ENCODE measurements around the gene MAPK8. TPM values are rescaled to one million over a fixed set of nuclear protein-coding genes. Genes with fewer than 3 reads are reported as not detected.

MAPK8 gene
- total RNA-seq, 1 donor from 2014 or later: 44.4 TPM

GRCh38 chr10:48446785-48447184 is 140.3 kb downstream of the MAPK8 start:
- Histone ChIP-seq H3K9ac (ENCODE audit: low read depth in 1 of 3, low read length in 3 of 3) (no peak overlapping the region), H3K9me3 (ENCODE audit: control insufficient read depth in 3 of 3, low read length in 3 of 3) (no peaks in the 10 kb centered on the region), H3K4me1 (ENCODE audit: control insufficient read depth in 3 of 3, insufficient read depth in 3 of 3, low read length in 3 of 3) (peaks cover 0 to 14% (median 7%) of the 10 kb centered on the region in 3 donors), H3K27ac (ENCODE audit: low read depth, low read length) (no peak overlapping the region), H3K4me3 (ENCODE audit: low read length in 3 of 3) (no peak overlapping the region), H3K27me3 (ENCODE audit: control insufficient read depth in 3 of 3, insufficient read depth in 3 of 3, low read length in 3 of 3) (peaks cover 0 to 17% (median 3%) of the 10 kb centered on the region in 3 donors), H3K36me3 (ENCODE audit: control insufficient read depth in 3 of 3, insufficient read depth in 3 of 3, low read length in 3 of 3) (no peaks in the 10 kb centered on the region)

- Histone ChIP-seq H3K27ac (ENCODE audit: low read depth, low read length) (no peak overlapping the region), H3K4me1 (ENCODE audit: control insufficient read depth in 3 of 3, insufficient read depth in 3 of 3, low read length in 3 of 3) (peaks cover 0 to 14% (median 7%) of the 10 kb centered on the region in 3 donors), H3K27me3 (ENCODE audit: control insufficient read depth in 3 of 3, insufficient read depth in 3 of 3, low read length in 3 of 3) (peaks cover 0 to 17% (median 3%) of the 10 kb centered on the region in 3 donors), H3K9ac (ENCODE audit: low read depth in 1 of 3, low read length in 3 of 3) (no peak overlapping the region), H3K4me3 (ENCODE audit: low read length in 3 of 3) (no peak overlapping the region), H3K36me3 (ENCODE audit: control insufficient read depth in 3 of 3, insufficient read depth in 3 of 3, low read length in 3 of 3) (no peaks in the 10 kb centered on the region), H3K9me3 (ENCODE audit: control insufficient read depth in 3 of 3, low read length in 3 of 3) (no peaks in the 10 kb centered on the region)
Measured at GRCh38 chr10:48447356-48448215, 141.1 kb downstream of the MAPK8 start.

- H3K4me3 ChIP-seq (ENCODE audit: low read length in 3 of 3): no peak overlapping the region
- H3K9me3 ChIP-seq (ENCODE audit: control insufficient read depth in 3 of 3, low read length in 3 of 3): no peaks in the 10 kb centered on the region
- H3K27me3 ChIP-seq (ENCODE audit: control insufficient read depth in 3 of 3, insufficient read depth in 3 of 3, low read length in 3 of 3): peaks cover 0 to 17% (median 3%) of the 10 kb centered on the region in 3 donors
- H3K4me1 ChIP-seq (ENCODE audit: control insufficient read depth in 3 of 3, insufficient read depth in 3 of 3, low read length in 3 of 3): peaks cover 0 to 14% (median 7%) of the 10 kb centered on the region in 3 donors
- no peaks in the 10 kb centered on the region for H3K36me3 ChIP-seq (ENCODE audit: control insufficient read depth in 3 of 3, insufficient read depth in 3 of 3, low read length in 3 of 3)
- H3K9ac ChIP-seq (ENCODE audit: low read depth in 1 of 3, low read length in 3 of 3): no peak overlapping the region
- no peak overlapping the region for H3K27ac ChIP-seq (ENCODE audit: low read depth, low read length)
Measured at GRCh38 chr10:48448796-48449195, 142.3 kb downstream of the MAPK8 start.

- Histone ChIP-seq H3K36me3 (ENCODE audit: control insufficient read depth in 3 of 3, insufficient read depth in 3 of 3, low read length in 3 of 3) (no peaks in the 10 kb centered on the region), H3K9me3 (ENCODE audit: control insufficient read depth in 3 of 3, low read length in 3 of 3) (no peaks in the 10 kb centered on the region), H3K9ac (ENCODE audit: low read depth in 1 of 3, low read length in 3 of 3) (peak overlapping the region in 1 of 3 donors; percentile 33), H3K27ac (ENCODE audit: low read depth, low read length) (no peak overlapping the region), H3K4me1 (ENCODE audit: control insufficient read depth in 3 of 3, insufficient read depth in 3 of 3, low read length in 3 of 3) (peaks cover 0 to 17% (median 7%) of the 10 kb centered on the region in 3 donors), H3K27me3 (ENCODE audit: control insufficient read depth in 3 of 3, insufficient read depth in 3 of 3, low read length in 3 of 3) (peaks cover 0 to 14% (median 3%) of the 10 kb centered on the region in 3 donors), H3K4me3 (ENCODE audit: low read length in 3 of 3) (peak overlapping the region in 2 of 3 donors; percentile 22 to 43)
Measured at GRCh38 chr10:48449501-48450232, 143.2 kb downstream of the MAPK8 start.

GRCh38 chr10:48450233-48450740 is 143.8 kb downstream of the MAPK8 start:
- no peak overlapping the region for H3K27ac ChIP-seq (ENCODE audit: low read depth, low read length)
- H3K36me3 ChIP-seq (ENCODE audit: control insufficient read depth in 3 of 3, insufficient read depth in 3 of 3, low read length in 3 of 3): no peaks in the 10 kb centered on the region
- peaks cover 0 to 14% (median 3%) of the 10 kb centered on the region in 3 donors for H3K27me3 ChIP-seq (ENCODE audit: control insufficient read depth in 3 of 3, insufficient read depth in 3 of 3, low read length in 3 of 3)
- H3K4me3 ChIP-seq (ENCODE audit: low read length in 3 of 3): peak overlapping the region in 2 of 3 donors; percentile 22 to 43
- H3K4me1 ChIP-seq (ENCODE audit: control insufficient read depth in 3 of 3, insufficient read depth in 3 of 3, low read length in 3 of 3): peaks cover 6 to 23% (median 7%) of the 10 kb centered on the region in 3 donors
- peak overlapping the region in 1 of 3 donors; percentile 33 for H3K9ac ChIP-seq (ENCODE audit: low read depth in 1 of 3, low read length in 3 of 3)
- H3K9me3 ChIP-seq (ENCODE audit: control insufficient read depth in 3 of 3, low read length in 3 of 3): no peaks in the 10 kb centered on the region

- no peak overlapping the region for H3K9ac ChIP-seq (ENCODE audit: low read depth in 1 of 3, low read length in 3 of 3)
- H3K36me3 ChIP-seq (ENCODE audit: control insufficient read depth in 3 of 3, insufficient read depth in 3 of 3, low read length in 3 of 3): no peaks in the 10 kb centered on the region
- H3K4me1 ChIP-seq (ENCODE audit: control insufficient read depth in 3 of 3, insufficient read depth in 3 of 3, low read length in 3 of 3): peaks cover 6 to 29% (median 7%) of the 10 kb centered on the region in 3 donors
- no peaks in the 10 kb centered on the region for H3K9me3 ChIP-seq (ENCODE audit: control insufficient read depth in 3 of 3, low read length in 3 of 3)
- peaks cover 0 to 14% (median 3%) of the 10 kb centered on the region in 3 donors for H3K27me3 ChIP-seq (ENCODE audit: control insufficient read depth in 3 of 3, insufficient read depth in 3 of 3, low read length in 3 of 3)
- H3K4me3 ChIP-seq (ENCODE audit: low read length in 3 of 3): no peak overlapping the region
- no peak overlapping the region for H3K27ac ChIP-seq (ENCODE audit: low read depth, low read length)
Measured at GRCh38 chr10:48450741-48451466, 144.4 kb downstream of the MAPK8 start.

GRCh38 chr10:48451969-48452878 is 145.7 kb downstream of the MAPK8 start:
- Histone ChIP-seq H3K9ac (ENCODE audit: low read depth in 1 of 3, low read length in 3 of 3) (no peak overlapping the region), H3K36me3 (ENCODE audit: control insufficient read depth in 3 of 3, insufficient read depth in 3 of 3, low read length in 3 of 3) (no peaks in the 10 kb centered on the region), H3K27me3 (ENCODE audit: control insufficient read depth in 3 of 3, insufficient read depth in 3 of 3, low read length in 3 of 3) (peaks cover 0 to 6% (median 0%) of the 10 kb centered on the region in 3 donors), H3K9me3 (ENCODE audit: control insufficient read depth in 3 of 3, low read length in 3 of 3) (no peaks in the 10 kb centered on the region), H3K27ac (ENCODE audit: low read depth, low read length) (no peak overlapping the region), H3K4me3 (ENCODE audit: low read length in 3 of 3) (no peak overlapping the region), H3K4me1 (ENCODE audit: control insufficient read depth in 3 of 3, insufficient read depth in 3 of 3, low read length in 3 of 3) (peaks cover 6 to 35% (median 7%) of the 10 kb centered on the region in 3 donors)

GRCh38 chr10:48452879-48453412 is 146.5 kb downstream of the MAPK8 start:
- H3K27me3 ChIP-seq (ENCODE audit: control insufficient read depth in 3 of 3, insufficient read depth in 3 of 3, low read length in 3 of 3): peaks cover 0 to 3% (median 0%) of the 10 kb centered on the region in 3 donors
- no peak overlapping the region for H3K9ac ChIP-seq (ENCODE audit: low read depth in 1 of 3, low read length in 3 of 3)
- no peak overlapping the region for H3K4me3 ChIP-seq (ENCODE audit: low read length in 3 of 3)
- no peaks in the 10 kb centered on the region for H3K9me3 ChIP-seq (ENCODE audit: control insufficient read depth in 3 of 3, low read length in 3 of 3)
- peaks cover 6 to 35% (median 7%) of the 10 kb centered on the region in 3 donors for H3K4me1 ChIP-seq (ENCODE audit: control insufficient read depth in 3 of 3, insufficient read depth in 3 of 3, low read length in 3 of 3)
- H3K27ac ChIP-seq (ENCODE audit: low read depth, low read length): no peak overlapping the region
- H3K36me3 ChIP-seq (ENCODE audit: control insufficient read depth in 3 of 3, insufficient read depth in 3 of 3, low read length in 3 of 3): no peaks in the 10 kb centered on the region
